ENCODE measurements around the gene MDK.

Gene MDK

DNA sequence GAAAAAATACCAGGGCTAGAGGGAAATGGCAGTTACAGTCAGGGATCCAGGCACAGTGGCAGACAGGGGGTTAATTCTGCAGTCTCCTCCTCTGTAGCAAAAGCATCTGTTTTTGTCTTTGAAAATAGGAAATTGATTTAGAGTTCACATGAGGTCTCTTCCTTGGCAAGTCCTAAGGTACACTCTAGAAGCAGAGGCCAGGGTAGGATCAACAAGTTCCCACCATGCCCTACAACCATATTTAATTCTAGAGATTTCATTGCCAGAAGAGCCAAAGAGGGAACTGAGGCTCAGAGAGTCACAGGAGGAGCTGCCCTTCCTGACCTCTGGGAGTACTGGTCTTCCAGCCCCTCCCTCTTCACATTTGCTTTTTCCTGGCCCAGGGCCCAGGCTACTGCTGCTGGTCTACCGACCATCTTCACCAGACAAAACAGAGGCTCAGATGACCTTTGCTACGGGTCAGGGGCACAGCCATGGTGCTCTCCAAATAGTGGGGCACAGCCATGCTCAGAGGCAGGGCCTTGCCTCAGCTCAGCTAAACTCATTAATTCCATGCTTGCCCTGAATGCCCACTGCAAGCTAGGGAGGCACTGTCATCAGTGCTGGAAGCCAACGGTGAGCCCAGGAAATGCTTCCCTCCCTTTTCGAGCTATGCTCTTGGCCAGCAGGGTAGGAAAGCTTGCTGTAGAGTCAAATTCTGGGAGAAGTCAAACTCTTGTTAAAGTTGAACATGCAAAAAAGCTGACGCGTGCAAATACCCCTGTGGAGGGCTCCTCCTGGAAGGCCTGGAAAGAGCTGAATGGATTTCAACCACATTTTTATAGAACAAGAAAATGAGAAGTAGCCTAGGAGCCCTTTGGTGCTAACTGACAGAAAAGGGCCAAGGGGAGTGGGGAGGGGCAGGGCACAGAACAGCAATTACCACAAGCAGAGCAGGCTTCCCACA is 21.8 kb downstream of the MDK start:
- no peak for DNase-seq (ENCODE audit: low read depth)

DNA sequence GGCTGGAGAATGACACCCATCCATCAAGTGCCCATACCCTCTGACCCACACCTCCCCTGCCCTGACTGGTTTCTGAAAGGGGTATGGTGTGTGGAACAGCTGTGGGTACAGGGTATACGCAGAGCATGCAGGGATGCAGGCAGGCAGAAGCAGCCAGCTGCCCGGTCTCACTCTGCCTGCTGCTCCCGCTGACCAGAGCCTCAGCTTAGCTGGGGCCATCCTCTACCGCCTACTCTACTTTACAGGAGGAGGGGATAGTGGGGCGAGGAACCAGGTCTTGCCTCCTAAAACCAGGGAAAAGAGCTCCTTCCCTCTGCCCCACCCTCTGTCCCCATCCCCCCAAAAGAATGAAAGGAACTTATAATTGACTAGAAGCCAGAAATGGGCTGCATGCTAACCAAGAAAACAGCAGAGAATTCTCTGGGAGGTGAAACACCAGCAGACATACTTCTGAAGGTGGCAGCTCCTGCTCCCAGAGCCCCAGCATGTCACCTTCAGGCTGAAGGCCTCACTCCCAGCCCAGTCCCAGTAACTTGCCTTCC is 23.1 kb downstream of the MDK start:
- no peak for DNase-seq (ENCODE audit: low read depth)

DNA sequence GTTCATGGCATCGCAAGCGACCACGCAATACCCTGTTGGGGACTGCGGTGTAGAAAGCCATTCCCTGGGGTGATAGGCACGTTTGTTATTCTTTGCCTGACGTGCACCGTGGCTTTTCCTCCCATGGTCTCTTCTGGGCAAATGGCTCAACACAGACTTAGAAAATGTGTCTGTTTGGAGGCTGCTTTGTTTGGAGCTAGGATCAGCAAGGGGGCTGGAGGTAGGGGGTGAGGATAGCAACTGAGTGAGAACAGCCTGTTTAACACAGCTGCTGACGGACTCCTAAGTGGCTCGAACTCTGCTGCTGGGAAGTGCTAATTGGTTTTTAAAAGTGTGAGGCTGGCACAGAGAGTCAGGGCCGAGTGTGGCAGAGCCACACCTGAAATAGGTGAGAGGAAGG is 26.2 kb downstream of the MDK start:
- no peak for DNase-seq (ENCODE audit: low read depth)

DNA sequence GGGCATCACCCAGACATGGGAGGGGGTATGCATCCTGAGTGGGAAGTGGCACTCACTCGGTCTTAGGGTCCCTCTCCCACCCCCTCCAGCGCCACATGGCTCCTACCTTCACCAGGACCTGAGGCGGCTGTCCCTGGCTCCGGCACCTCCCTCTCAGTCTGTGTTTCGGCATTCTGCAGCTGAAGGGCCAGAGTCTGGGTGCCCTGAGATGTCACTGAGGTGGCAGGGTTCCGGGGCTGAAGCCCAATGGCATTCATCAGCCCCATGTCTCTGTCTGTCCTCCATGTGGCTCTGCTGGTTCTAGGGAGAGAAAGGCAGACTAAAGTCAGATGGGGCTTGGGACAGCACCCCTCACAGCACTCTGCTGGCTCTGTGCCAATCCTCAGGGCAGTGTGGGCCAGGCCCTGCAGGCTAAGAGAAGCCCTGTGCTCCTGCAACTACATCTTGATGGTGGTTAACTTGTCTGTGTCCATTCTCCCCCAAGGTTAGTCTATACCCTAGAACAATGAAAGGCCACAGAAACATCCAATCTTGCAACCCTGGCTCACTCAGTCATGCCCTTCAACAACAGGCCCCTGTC is 27.0 kb downstream of the MDK start:
- DNase-seq (ENCODE audit: low read depth), result no peak

DNA sequence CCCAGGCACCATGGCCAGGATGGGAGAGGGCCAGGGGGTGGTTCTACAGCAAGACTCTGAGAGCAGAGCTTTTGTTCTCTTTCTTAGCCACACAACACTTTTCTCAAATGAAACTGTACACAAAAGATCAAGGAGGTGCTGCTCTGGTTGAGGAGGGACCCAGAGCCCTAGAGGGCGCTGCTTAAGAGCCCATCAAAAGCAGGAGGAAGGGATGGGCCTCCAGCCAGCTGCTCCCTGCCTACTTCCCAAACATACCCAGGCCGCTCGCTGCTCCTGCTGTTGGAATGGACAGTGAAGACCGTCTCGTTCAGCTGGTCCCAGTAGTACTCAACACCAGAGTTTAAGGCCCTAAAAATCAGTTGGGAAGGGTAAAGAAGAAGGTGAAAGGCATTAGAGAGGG is 28.6 kb downstream of the MDK start:
- peak; percentile 26 for DNase-seq (ENCODE audit: low read depth)

DNA sequence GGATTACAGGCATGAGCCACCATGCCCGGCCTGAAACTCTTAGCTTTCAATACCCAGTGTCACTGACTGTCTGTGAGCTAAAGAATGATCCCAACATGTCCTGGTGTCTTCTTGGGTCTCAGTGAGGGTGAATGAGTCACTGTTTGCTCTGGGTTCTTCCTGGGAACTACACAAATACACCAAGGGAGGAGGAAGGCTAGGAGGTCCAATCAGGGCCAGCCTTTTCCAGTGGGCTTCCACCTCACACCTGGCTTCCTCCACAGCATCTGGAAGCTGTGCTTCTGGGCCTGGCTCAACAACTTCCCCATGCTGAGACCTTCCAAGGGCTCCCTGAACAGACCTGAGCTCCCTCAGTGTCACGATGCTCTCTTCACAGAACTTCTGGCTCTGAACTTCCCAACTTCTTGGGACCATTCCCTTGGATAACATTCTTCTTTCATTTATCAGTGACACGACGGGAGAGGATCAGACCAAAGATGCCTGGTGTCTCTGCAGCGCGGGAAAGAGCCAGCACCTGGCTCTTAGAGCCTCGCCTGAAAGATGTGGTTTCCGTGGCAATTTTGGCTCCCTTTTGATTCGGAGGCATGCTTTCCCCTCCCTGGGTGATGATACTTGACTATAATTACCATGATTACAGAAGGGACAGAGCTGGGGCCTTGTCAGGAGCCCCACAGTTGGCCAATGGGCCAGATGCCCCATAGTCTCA is 32.4 kb downstream of the MDK start:
- DNase-seq (ENCODE audit: low read depth), result no peak

DNA sequence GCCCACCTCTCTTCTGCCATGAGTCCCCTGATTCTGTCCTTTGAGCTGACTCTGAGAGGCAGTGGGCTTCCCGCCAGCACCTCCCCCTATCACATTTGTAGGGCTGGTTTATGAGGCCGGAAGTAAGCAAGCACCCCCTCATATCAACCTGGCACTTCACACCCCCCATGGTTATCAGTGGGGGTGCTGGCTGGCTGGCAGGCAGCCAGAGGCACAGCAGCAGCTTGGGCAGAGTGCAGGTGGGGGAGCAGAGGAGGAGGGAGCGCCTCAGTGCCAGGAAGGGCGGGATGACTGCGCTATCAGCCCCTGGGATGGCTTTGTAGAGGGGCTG is 33.0 kb downstream of the MDK start:
- no peak for DNase-seq (ENCODE audit: low read depth)

DNA sequence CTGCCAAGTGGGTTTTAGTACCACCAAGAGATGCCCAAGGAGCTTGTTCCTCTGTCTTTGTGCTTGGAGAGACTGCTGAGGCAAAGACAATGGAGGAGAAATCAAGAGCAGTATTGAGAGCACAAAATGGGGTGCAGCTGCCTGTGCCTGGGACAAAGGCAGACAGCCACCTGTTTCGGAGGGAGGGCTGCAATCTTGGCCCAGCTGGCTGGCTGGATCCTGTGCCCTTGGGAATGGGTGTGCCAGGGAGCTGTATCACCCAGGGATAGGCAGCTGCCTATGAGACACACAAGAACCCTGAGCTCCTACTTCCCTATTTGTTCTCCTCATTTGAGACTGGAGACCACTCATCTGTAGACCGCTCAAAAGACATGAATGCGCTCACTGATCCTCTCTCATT is 33.4 kb downstream of the MDK start:
- no peak for DNase-seq (ENCODE audit: low read depth)

DNA sequence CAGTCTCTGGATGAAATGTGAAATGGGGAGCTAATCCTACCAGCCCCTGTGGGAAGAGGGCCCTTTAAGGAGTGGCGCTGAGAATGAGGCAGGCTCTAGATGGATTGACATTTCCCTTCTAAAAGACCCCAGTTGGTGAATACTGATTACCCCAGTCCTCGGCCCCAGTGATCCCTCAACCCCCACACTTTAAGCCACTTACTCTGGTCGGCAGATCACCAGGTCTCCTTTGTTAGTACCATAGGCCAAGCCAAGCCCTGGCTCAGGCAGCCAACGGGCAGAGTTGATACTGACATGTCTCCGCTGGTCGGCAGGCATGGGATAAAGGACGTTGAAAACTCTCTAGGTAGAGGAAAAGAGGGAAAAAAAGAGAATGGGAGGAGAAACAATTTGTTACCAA is 36.2 kb downstream of the MDK start:
- no peak for DNase-seq (ENCODE audit: low read depth)

DNA sequence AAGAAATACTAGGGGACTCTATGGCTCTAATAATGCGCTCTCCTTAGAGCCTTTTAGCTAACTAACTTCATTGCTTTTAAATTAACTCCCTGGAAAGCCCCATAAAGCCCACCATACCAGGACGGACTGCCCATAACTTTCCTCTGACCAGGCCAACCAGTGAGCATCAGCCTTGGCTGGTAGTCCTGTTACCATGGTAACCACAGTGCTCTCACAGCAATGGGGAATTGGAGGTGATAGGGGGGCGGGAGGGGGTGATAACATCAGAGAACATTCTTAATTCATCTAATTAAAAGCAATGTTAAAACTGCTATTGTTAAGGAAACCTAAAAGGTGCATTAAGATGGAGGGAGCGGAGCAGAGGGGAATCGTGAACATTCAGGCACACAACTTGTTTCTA is 37.3 kb downstream of the MDK start:
- no peak for DNase-seq (ENCODE audit: low read depth)

DNA sequence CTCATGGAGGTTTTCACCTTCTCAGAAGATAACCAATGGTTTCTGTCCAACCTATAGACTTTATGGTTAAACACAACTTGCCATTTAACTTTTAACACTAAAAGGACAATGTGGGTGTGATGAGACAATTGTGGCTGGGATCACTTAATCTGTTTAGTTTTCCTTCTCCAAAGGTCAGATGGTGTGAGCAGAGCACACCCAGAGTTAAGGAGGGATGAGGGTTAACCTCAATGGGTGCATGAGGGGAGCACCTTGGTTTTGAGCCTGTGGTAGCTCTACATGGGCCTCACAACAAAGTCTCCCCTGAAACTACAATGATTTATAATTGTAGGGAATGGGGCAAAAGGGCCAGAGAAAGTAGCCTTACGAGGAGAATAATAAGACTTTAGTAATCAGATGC is 39.0 kb downstream of the MDK start:
- DNase-seq (ENCODE audit: low read depth), result no peak

DNA sequence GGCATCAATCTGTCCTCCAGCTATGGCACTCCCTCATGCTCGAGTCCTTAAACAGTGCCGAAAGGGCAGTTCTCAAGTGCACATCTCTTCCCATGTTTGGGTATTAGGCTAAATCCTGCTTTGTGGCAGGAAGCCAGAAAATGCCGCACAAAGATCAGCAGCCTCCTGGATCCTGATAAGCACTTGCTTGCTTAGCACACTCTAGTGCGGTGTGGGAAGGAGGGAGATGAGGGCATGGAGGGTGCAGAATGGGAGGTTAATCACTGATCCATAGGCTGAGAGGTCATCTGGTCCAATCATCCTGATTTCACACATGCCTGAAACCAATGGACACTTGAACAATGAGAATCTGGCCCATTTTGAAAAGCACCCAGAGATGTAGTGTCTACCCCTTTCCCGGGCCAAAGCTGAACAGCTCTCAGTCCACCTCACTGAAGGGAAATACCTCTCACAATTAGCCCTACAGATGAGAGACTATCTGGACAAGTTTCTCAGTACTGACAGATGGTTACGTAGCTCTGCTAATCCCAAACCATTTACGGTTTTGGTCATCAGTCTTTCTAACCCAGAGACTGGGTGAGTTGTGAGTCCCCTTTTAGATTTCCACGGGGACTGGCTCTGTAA is 39.9 kb downstream of the MDK start:
- peak; percentile 52 for DNase-seq (ENCODE audit: low read depth)

DNA sequence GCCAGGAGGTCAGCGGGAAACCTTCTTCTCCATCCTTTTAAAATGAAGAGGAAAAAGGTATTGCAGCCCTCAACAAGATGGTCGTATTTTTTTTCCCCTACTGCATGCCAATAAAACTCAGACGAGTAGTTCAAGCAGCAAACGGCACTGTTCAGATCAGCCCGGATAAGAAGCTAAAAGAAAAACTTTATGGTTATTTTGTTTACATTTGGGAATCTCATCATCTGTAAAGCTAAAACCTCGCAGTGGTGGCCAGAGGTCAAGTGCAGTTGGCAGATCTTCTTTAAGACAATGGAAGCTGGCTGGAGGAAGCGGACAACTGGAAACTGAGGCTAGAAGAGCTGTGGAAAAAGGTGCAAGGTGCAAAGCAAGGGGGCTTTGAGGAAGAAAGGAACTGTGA is 41.1 kb downstream of the MDK start:
- no peak for DNase-seq (ENCODE audit: low read depth)

DNA sequence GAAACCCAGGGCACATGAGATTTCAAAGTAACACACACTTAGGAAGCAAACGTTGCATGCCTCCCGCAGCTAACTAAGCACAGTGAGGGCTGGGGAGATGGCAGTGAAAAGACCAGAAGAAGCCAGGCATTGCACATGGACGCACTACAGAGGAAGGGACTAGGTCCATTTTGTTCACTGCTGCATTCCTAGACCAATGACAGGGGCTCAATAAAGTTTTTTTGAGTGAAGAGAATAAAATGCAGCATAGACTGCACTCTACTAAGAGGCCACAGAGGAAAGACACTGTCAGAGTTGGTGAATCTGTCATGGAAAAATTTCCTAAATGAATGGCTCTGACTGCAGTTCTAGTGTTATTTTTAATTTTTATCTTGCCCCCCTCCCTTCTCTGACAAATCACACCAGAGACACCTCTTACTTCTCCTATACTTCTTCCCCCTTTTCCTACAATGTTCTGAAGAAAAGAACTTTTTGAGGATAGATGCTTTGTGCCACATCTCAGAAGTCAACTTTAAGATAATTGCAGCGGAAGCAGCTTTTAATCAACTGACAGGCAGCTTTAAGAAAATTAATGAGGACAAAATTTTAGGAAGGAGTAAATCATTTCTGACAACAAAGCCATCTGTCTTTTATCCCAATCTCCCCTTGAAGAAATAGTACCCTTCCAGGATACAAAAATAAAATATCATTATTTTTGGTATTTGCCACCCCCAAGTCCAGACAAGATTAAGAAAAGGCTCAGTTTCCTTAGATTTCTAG is 44.9 kb downstream of the MDK start:
- DNase-seq (ENCODE audit: low read depth), result no peak

DNA sequence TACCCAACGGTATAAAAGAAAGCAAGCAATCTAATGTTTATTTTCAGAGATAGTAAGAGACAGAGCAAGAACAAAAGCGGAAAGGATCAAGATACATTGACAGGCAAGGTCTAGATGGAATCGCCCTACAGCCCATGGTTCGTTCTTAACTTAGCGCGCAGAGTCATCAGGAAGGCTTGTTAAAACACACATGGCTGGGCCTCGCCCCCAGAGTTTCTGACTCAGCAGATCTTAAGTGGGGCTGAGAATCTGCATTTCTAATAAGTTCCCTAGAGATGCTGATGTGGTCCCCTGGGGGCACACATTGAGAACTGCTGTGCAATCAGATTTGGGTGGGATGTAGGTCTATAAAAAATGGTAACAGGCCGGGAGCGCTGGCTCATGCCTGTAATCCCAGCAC is 45.9 kb downstream of the MDK start:
- no peak for DNase-seq (ENCODE audit: low read depth)

DNA sequence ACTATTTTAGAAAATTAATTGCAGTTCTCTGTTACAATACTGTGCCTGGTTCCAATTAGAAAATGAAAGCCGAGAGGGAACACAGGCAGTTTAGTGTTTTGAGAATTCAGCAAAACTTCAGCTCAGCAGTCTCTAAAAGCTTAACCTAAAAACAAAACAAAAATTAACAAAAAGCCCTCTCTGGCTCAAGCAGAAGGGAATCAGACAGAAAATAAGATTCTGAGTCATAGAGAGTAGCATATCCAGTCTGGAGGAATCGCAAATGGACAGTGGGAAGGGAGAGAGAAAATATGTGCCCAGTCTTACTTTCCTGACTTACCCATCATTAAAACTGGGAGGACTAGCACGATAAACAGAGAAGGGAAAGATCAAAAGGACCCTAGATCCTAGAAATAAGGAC is 48.2 kb downstream of the MDK start:
- DNase-seq (ENCODE audit: low read depth), result no peak

DNA sequence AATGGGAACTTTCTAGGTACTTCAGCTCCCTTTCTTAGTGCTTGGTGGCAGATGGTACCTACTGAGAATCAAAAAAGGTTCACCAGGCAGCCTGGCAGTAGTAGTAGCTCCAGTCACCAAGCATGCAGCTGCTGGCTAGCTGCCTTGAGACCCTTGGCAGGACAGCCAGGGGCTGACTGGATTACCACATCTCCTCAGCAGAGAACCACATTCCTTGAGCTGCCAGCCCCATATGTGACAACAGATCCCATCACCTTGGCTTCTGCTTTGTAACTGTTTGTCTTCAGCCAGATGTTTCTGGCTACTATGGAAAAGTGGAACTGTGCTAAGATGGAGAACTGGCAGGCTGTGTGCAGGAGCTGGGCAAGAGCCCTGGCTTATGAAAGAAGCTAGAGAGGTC is 49.7 kb downstream of the MDK start:
- no peak for DNase-seq (ENCODE audit: low read depth)
